Measurements from ENCODE around the gene RIPOR2.
"Not testable (repeated sequence)": the region's sequence is repeated elsewhere in the genome, so short reads cannot be mapped to it uniquely, and the experiment has no call there.

The RIPOR2 gene

DNA sequence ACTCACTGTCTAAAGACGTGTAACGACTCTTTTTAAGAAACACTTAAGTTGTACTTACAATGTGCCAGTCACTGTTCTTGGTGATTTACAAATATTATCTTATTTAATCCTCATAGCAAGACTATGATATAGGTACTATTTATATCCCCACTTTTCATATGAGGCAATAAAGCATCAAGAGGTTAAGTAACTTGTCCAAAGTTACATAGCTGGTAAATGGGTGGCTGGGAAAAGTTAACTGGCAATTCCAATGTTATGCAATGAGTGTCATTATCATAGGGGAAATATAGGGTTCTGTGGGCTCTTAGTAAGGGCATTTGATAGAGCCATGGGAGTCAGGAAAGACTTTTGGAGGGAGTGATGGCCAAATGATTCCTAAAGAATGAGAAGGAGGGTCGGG lies 21.4 kb upstream of the RIPOR2 start:
- no peak for DNase-seq (ENCODE audit: low read depth, low spot score)

DNA sequence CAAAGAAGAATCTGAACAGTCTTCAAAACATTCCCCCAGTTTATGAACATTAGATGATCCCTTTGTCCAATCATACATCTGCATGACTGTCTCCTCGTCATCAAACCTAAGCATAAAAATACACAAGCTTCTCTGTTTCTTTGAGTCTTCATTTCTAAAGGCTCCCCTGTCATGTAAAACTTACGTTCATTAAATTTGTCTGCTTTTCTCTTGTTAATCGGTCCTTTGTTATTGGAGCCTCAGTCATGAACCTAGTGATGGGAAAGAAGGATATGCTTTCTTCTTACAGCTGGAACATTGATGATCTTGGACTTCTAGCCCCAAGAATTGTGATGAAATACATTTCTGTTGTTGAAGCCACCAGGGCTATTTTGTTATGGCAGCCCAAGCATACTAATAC lies 18.0 kb upstream of the RIPOR2 start:
- DNase-seq (ENCODE audit: low read depth, low spot score): no peak

DNA sequence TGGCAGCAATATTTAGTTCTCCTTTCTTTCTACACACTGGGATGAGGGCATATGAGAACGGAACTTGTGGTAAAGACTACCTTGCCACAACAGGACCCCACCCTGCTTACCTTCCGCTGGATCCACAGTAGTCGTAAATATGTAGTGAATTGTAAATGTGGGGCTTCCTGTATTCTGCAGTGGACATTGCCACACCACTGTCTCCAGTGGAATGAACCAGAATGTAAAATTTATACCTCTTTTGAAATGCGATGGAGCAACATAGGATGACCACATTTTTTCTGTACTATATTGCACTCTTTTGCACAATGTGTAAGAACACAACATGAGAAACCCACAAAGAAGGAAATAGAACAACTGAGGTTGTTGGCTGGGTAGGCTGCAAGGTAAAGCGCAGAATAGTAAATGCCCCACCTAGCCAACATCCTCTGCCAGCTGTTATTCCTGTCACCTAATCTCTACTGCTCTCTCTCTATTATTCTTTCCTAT lies 16.1 kb upstream of the RIPOR2 start:
- no peak for DNase-seq (ENCODE audit: low read depth, low spot score)

DNA sequence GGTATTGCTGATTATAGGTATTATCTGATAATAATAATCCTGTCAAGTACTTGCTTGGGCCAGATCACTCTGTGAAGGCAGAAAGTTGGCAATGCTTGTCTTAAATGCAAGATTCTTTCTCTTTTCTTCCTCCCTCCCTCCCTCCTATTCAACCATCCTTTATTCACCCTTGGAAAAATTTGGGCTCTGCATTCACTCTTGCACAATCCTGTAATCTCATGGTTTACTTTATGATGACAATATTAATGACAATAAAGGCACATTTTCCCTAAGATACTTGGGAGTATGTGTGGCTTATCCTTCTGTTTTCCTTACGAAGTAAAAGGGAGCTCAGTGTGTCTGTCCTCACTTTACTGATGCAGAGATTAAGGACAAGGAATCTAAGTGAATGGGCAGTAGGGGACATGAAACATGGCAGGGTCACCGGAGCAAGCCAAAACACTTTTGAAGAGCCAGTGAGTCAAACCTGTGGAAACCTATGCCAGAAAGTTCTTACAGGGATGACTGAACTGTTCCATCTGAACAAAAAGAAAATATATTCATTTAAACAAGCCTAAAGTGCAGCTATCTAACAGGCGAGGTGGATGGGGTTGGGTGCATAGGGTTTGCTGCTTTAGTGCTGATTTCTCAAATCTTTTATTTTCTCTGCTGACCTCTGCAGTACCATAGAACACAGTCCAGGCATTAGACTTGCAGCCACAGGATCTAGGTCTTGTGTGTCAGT lies 14.6 kb upstream of the RIPOR2 start:
- no peak for DNase-seq (ENCODE audit: low read depth, low spot score)

DNA sequence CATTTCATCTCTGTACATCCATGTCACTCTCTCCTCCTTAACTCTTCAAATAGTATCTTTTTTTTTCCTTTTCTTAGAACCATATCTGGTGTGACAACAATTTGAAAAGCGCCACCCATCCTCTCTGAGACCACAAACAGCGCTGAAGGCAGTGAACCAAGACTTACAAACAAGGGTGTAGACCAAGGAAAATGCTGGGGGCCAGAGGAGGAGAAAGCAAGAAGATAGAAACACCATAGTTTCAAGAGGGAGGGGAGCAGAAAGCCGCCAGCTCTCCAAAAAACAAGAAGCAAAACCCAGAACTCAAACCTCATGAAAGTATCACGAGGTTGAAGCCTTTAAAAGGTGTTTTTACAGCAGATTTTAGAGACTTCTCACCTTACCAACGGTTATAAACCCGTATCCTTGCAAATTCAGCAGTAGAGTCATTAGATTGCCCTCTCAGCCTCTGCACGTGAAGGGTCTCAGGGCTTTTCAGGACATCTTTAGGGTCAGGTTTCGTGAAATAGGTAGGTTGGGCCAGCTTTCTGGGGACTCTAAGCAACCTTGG lies 13.3 kb upstream of the RIPOR2 start:
- no peak for DNase-seq (ENCODE audit: low read depth, low spot score)

DNA sequence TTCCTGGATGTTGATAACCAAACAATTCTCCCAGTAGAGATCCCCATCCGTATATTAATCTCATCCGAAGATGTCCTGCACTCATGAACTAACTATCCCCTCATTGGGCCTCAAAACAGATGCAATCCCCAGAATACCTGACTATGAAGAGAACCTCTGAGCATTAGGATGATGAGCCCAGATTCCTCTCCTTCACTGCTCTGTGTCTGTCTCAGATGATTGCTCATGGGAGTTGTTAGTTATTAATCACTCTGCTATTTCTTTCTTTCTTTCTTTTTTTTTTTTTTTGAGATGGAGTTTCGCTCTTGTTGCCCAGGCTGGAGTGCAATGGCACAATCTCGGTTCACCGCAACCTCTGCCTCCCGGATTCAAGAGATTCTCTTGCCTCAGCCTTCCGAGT lies 12.5 kb upstream of the RIPOR2 start:
- not testable (repeated sequence) for DNase-seq (ENCODE audit: low read depth, low spot score)

DNA sequence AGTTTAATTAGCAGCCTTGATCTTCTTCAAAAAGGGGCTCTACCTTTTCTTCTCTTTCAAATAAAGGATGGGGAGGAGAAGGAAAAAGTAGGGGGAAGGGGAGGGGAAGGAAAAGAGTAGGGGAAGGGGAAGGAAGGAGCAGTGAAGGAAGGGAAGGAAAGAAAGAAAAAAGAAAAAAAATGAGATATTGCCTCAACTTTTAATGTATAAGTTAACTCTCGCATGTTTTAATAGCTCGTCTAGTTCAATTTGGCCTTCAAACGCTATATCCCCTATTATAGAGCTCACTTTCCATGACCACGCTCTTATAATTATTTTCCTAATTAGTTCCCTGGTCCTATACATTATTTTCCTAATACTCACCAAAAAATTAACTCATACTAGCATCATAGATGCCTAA lies 11.9 kb upstream of the RIPOR2 start:
- no peak for DNase-seq (ENCODE audit: low read depth, low spot score)

DNA sequence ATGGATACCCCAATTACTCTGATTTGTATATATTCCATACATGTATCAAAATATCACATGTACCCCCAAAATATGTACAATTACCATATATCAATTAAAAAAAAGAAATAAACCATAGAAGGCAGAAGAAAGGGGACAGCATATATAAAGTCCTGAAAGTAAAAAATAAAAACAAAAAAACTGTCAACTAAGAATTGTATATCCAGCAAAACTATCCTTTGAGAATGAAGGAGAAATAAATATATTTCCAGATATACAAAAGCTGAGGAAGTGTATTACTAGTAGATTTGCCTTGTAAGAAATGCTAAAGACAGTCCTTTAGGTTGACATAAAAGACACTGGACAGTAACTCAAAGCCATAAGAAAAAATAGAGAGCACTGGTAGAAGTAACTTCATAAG lies 9.3 kb upstream of the RIPOR2 start:
- no peak for DNase-seq (ENCODE audit: low read depth, low spot score)

DNA sequence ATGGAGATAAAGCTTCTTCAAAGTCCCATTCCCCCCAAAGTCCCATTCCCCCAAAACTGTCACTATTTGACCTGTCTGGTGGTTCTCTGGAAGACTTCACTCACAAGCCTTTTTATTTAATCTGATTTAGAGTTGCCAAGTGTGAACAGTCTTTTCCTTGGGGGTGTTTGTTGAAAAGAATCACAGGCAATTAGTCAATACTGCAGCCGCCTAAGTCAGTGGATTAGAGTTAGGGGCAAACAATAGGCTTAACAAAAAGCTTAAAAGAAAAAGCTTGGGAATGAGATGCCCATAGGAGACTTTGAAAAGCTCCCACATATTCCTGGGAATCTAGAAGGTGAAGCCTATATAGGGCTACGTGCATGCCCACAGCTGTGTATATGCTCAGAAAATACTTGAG lies 8.0 kb upstream of the RIPOR2 start:
- DNase-seq (ENCODE audit: low read depth, low spot score): no peak

DNA sequence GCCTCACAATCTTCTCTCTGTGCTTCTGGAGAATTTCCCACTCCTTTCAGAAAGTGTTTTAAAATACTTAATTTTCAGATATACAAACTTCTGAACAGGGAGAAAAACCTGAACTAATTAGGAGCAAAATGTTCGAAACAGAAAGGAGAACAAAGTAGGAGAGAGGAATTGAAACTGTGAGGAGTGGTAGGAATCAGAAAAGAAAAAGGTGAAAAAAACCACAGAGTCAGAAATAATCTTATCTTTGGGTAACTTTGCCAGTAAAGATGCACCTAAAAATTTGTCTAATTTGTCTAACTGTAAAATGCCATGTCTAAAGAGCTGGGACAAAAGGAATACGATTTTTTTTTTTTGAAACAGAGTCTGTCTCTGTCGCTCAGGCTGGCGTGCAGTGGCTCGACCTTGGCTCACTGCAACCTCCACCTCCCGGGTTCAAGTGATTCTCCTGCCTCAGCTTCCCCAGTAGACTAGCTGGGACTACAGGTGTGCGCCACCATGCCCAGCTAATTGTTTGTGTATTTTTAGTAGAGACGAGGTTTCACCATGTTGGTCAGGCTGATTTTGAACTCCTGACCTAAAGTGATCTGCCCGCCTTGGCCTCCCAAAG lies 4.7 kb upstream of the RIPOR2 start:
- no peak for DNase-seq (ENCODE audit: low read depth, low spot score)

DNA sequence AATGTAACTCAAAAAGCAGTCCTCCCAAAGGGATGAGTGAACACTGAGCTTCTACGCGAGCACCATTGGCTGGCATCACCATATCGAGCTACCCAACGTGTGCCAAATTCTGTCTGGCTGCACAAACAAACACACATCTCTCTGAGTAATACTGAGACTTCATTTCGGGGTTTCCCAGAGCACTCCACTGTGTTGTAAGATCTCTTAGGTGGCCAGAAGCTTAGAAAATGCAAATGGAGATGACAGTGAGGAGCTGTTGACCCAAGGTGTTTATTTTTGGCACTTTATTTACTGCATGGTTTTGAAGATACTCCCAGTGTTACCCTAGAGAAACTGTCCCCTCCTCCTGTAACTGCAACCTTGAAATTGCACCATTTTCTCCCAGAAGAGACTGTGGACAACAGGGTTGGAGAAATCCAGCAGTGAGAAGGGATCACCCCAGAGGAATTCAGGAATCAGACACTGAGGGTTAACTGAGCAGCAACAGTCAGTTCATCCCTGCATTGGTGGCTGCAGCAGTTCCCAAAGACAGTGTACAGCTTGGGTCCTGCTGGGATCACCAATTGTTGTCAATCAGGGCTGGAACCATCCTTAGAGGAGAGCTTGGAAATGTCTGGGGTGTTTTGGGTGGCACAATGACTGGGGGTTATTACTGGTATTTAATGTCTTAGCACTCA lies 1.0 kb upstream of the RIPOR2 start:
- DNase-seq (ENCODE audit: low read depth, low spot score): peak; percentile 58

DNA sequence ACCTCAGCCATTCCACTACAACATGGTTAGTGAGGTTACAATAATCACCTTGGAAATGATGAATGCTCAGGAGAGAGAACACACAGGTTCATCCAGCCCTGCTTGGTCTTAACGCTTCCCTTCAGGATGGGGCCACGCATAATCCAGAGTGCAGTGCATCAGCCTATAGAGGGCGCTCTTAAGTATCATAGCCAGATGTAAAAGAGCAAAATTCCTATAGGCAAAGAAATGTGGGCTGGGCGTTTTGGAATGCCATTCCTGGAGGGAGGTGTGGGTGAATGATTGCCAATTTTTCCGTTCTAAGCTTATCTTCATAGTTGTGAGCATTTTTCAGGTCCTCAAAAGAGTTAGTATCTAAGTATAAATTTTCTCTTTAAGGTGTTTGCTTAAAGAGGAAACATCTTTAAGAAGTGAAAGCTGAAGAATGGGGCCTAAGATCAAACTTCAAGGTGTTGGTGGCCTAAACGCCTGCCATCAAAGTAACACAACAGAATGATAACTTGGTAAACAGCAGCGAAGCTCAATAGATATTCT lies 1.8 kb downstream of the RIPOR2 start:
- peak; percentile 15 for DNase-seq (ENCODE audit: low read depth, low spot score)

DNA sequence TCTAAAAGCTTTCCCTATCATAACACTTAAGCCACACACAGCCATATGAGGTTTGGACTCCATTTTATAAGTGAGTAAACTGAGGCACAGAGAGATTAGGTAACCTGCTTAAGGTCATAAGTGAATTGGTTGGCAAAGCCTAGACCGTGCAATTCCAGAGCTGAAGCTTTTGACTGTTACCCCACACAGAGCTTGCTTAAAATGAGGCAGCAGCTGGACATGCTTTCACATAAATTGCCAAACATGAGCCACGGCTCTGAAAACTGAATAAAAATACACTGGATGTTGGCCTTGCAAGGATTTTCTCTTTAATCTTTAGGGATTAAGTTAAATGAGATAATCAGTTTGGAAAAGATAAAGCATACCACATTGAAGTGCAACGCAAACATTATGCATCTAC lies 2.5 kb downstream of the RIPOR2 start:
- DNase-seq (ENCODE audit: low read depth, low spot score): no peak

DNA sequence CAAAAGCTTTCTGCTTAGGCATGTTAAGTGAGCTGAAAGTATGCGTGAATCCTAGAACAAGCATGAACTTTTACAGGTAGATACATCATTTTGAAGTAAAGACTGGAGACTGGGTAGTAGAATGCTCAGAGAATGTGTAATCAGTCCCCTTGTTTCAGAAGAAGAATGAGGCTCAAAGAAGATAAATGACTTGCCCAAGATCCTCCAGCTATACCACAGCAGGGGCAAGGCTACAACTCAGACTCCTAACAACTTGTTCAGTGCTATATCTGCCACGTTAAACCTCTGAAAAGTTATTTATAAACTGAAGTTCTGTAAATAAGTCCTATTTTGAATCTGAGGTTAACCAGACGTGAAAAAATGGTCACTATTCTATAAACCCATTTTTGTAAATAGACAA lies 2.9 kb downstream of the RIPOR2 start:
- DNase-seq (ENCODE audit: low read depth, low spot score): no peak

DNA sequence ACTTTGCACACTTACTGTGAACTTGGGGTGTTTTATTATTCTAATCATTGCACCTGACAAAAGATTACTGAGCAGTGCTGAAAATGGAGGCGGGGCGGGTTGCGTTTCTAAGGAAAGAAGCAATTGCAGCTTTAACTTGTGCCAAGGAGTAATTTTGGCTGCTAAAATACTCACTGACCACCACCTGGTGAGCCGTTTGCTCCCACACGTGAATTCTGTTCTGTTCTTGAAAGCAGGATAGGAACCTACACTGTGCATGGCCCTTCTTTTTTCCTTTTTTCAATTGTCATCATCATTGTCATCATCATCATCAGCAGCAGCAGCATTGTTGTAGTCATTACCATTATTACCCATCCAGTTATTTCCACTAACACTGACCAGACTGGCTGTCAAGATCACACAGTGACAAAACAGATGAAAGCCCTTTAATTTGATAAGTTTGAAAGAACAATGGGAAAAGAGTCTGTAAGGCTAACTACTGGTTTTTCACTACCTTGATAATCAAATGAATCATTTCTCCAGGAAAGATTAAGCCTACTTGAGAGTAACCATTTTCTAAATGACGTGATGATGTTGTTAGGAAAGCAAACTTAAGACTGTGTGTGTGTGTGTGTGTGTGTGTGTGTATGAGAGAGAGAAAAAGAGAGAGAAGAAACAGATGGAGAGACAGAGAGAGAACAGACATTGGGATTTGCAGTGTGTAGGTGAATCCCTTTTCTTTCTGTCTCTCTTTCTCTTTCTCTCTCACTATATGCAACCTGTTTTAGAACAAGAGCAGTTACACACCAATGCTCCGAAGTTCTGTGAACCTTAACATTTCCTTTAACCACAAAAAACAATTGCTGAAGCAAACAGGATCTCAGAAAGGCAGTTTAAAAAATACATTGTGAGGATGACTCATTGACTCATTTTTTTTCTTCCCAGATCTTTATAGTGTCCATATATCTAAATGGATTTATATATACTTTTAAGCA lies 3.8 kb downstream of the RIPOR2 start:
- peak; percentile 59 for DNase-seq (ENCODE audit: low read depth, low spot score)

DNA sequence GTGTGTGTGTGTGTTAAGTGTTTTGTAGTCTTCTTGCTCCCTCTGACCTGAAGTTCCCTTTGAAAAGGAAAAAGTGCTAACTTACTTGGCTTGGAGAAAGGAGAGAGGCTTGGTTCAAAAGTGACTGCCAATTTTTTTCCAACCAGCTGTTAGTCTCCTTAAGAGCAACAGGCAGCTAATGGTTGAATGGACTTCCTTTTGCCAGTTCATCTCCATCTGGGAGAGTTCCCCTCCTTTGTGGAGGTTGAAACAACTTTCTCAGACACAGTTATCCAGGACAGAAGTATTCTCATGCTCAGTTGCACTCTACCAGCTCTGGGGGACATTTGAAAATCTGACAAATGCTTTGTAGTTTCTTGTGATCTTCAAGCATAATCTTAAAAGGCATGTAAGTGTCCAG lies 4.5 kb downstream of the RIPOR2 start:
- peak; percentile 35 for DNase-seq (ENCODE audit: low read depth, low spot score)

DNA sequence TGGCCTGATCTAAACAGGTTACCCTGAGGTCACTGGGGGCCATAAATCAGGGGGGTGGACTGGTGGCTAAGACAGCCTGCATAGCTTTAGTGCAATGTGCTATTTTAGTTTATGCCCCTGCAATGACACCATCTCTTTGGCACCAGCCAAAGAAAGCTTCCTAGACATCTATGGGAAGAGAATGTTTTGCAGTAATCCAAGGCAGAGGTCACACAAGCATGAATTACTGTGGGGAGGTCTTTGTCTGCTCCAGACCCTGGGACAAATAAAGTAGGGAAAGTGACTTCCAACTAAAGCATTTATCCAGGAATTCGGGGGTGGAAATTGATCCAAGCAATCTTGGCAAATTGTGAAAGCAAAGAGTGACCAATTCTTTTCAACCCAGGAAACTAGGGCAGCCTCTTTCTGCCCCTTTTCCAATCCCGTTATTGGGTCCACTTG lies 5.3 kb downstream of the RIPOR2 start:
- DNase-seq (ENCODE audit: low read depth, low spot score): peak; percentile 79

DNA sequence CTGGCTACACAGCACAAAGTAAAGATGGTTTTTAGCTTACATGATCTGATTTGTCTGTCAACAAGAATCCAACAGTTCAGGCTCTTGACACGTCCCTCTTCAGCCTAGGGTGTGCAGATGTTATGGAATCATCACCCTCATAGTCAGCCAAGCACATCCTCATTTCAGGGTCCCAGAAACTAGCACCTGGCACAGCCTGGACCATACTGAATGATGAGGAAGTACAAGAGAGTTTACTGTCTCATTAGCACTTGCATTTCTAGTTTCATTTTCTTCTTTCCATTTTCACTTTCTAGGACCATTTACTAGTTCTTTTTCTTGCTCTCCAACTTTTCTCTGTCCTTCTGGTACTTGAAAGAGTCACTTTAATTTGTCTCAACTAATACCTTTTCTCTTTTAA lies 6.5 kb downstream of the RIPOR2 start:
- no peak for DNase-seq (ENCODE audit: low read depth, low spot score)

DNA sequence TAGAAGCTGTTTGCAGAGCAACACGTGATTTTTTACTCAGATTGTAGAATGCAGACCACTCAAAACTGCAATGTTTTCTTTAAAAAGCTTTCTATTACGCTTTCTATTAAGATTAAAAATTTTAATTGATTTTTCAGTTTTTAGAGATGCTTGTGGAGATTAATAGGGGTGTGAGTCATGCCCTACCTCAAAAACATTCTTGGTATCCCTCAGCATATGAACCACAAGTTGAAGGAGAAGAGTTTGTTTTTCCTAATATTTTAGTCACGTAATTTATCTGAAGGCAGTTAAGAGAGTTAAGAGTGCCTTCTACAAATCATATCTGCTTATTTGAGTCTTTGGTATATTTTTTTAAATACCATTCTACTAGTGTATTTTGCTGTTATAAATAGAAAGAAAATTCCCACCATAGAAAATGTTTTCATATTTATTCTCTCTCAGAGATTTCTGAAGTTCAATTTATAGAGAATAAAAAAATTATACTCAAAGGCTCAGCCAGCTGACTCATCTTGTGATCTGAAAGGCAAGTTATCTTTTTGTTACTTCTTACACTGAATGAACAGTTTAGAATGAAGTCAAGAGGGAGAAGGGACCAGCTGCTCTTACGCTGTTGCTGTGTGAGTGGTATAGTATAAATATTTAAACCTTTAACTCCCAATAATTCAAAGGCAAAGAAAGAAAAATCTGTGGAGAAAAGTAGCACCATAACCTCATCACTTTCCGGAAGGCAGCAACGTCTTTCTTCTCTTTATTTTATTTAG lies 7.6 kb downstream of the RIPOR2 start:
- peak; percentile 45 for DNase-seq (ENCODE audit: low read depth, low spot score)

DNA sequence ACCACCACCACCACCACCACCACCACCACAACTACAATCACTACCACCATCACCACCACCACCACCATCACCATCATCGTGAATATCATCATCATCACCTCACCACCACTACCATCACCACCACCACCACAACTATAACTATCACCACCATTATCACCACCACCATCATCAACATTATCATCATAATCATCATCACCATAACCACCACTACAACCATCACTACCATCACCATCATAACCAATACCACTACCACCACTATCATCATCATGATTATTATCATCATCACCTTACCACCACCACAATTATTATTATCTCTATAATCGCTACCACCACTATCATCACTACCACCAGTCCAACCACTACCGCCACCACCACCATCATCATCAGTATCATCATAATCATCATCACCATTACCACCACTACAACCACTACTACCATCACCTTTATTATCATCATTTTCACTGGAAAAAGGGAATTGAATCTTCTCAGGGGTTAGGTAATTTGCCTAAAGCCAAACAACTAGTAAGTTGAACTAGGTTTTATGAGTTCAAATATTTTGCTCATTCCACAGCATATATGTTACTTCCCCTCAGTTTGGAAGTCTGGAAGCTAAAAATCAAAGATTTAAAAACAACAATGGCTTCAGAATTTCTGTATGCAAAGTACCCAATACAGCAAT lies 8.3 kb downstream of the RIPOR2 start:
- no peak for DNase-seq (ENCODE audit: low read depth, low spot score)
